DMS79 (cell line): Measurements from ENCODE around the gene SYNGR1.

Experiments
- DNase-seq: peaks from one replicate; lab custom pipeline; 2025; lab: John Stamatoyannopoulos, UW

Gene SYNGR1

GRCh38 chr22:39371732-39372131, 21.9 kb downstream of the SYNGR1 start:
- DNase-seq: no peak

GRCh38 chr22:39374191-39374590, 24.4 kb downstream of the SYNGR1 start:
- DNase-seq: no peak

GRCh38 chr22:39374801-39375200, 25.0 kb downstream of the SYNGR1 start:
- no peak for DNase-seq

- no peak for DNase-seq
These were observed 25.9 kb downstream of the SYNGR1 start for GRCh38 chr22:39375646-39376045.

GRCh38 chr22:39379756-39380730, 30.3 kb downstream of the SYNGR1 start:
- no peak for DNase-seq

- no peak for DNase-seq
These were observed 31.4 kb downstream of the SYNGR1 start for GRCh38 chr22:39381009-39381755.

GRCh38 chr22:39381930-39382329, 32.1 kb downstream of the SYNGR1 start:
- DNase-seq: no peak

GRCh38 chr22:39382410-39382809, 32.6 kb downstream of the SYNGR1 start:
- no peak for DNase-seq

- DNase-seq: no peak
These were observed 34.2 kb downstream of the SYNGR1 start for GRCh38 chr22:39383841-39384625.

GRCh38 chr22:39384750-39385480, 35.1 kb downstream of the SYNGR1 start:
- no peak for DNase-seq

- peak; percentile 43 for DNase-seq
These were observed 38.6 kb downstream of the SYNGR1 start for GRCh38 chr22:39388261-39389011.

- no peak for DNase-seq
These were observed 39.6 kb downstream of the SYNGR1 start for GRCh38 chr22:39389420-39389819.

GRCh38 chr22:39392341-39392948, 42.7 kb downstream of the SYNGR1 start:
- no peak for DNase-seq

- no peak for DNase-seq
These were observed 46.4 kb downstream of the SYNGR1 start for GRCh38 chr22:39395936-39396796.

- DNase-seq: no peak
These were observed 47.0 kb downstream of the SYNGR1 start for GRCh38 chr22:39396797-39397195.

GRCh38 chr22:39401301-39401631, 51.5 kb downstream of the SYNGR1 start:
- no peak for DNase-seq

- DNase-seq: no peak
These were observed 55.7 kb downstream of the SYNGR1 start for GRCh38 chr22:39405346-39406085.

- no peak for DNase-seq
These were observed 58.4 kb downstream of the SYNGR1 start for GRCh38 chr22:39408173-39408572.

GRCh38 chr22:39408807-39409206, 59.0 kb downstream of the SYNGR1 start:
- no peak for DNase-seq
